ENCODE data around the gene TRIP12. TPM values are rescaled to one million over a fixed set of nuclear protein-coding genes. Genes with fewer than 3 reads are reported as not detected.
"Not testable (repeated sequence)": the region's sequence is repeated elsewhere in the genome, so short reads cannot be mapped to it uniquely, and the experiment has no call there.

TRIP12 gene
- total RNA-seq, 1 donor from 2014 or later: 211 TPM

- TF ChIP-seq, protein P1, sequence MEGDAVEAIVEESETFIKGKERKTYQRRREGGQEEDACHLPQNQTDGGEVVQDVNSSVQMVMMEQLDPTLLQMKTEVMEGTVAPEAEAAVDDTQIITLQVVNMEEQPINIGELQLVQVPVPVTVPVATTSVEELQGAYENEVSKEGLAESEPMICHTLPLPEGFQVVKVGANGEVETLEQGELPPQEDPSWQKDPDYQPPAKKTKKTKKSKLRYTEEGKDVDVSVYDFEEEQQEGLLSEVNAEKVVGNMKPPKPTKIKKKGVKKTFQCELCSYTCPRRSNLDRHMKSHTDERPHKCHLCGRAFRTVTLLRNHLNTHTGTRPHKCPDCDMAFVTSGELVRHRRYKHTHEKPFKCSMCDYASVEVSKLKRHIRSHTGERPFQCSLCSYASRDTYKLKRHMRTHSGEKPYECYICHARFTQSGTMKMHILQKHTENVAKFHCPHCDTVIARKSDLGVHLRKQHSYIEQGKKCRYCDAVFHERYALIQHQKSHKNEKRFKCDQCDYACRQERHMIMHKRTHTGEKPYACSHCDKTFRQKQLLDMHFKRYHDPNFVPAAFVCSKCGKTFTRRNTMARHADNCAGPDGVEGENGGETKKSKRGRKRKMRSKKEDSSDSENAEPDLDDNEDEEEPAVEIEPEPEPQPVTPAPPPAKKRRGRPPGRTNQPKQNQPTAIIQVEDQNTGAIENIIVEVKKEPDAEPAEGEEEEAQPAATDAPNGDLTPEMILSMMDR (IDR thresholded peaks at IDR 0.05): no peak
- Histone ChIP-seq H3K36me3 (peaks cover 27% of the 10 kb centered on the region), H3K27me3 (no peaks in the 10 kb centered on the region), H3K4me3 (no peak overlapping the region), H3K9me3 (no peaks in the 10 kb centered on the region), H3K27ac (no peak overlapping the region), H3K4me1 (peaks cover 5% of the 10 kb centered on the region)
- ATAC-seq (no peak), DNase-seq (no peak)
- intact Hi-C loops (cut with DNase I): no loop called here
These were observed 85.0 kb downstream of the TRIP12 start for GRCh38 chr2:229836847-229837246.

GRCh38 chr2:229835596-229836283 lies 86.1 kb downstream of the TRIP12 start:
- TF ChIP-seq, protein P1 (IDR thresholded peaks at IDR 0.05): no peak
- H3K9me3 ChIP-seq: no peaks in the 10 kb centered on the region
- H3K27ac ChIP-seq: no peak overlapping the region
- ATAC-seq (no peak), DNase-seq (no peak)
- H3K4me3 ChIP-seq: no peak overlapping the region
- H3K36me3 ChIP-seq: peaks cover 35% of the 10 kb centered on the region
- H3K4me1 ChIP-seq: peaks cover 5% of the 10 kb centered on the region
- intact Hi-C loops (cut with DNase I): no loop called here
- H3K27me3 ChIP-seq: no peaks in the 10 kb centered on the region

- H3K36me3 ChIP-seq: peaks cover 35% of the 10 kb centered on the region
- intact Hi-C loops (cut with DNase I): not testable (repeated sequence)
These were observed 87.4 kb downstream of the TRIP12 start for GRCh38 chr2:229834368-229834767.

GRCh38 chr2:229832510-229832898 lies 89.3 kb downstream of the TRIP12 start:
- Histone ChIP-seq H3K27ac (no peak overlapping the region), H3K4me3 (no peak overlapping the region), H3K4me1 (peaks cover 5% of the 10 kb centered on the region), H3K36me3 (peaks cover 38% of the 10 kb centered on the region), H3K27me3 (no peaks in the 10 kb centered on the region), H3K9me3 (no peaks in the 10 kb centered on the region)
- ATAC-seq: no peak
- TF ChIP-seq, protein P1 (IDR thresholded peaks at IDR 0.05): no peak
- DNase-seq: no peak
- intact Hi-C loops (cut with DNase I): no loop called here

More at GRCh38 chr2:229834368-229834767, 87.4 kb downstream of the TRIP12 start:
- H3K9me3 ChIP-seq, H3K4me1 ChIP-seq, H3K27ac ChIP-seq, ATAC-seq, H3K4me3 ChIP-seq, H3K27me3 ChIP-seq, DNase-seq: not testable (repeated sequence)

- no peak for DNase-seq
- ATAC-seq: no peak
- no peaks in the 10 kb centered on the region for H3K27me3 ChIP-seq
- H3K4me3 ChIP-seq: no peak overlapping the region
- no peaks in the 10 kb centered on the region for H3K9me3 ChIP-seq
- H3K4me1 ChIP-seq: peaks cover 5% of the 10 kb centered on the region
- TF ChIP-seq, protein P1 (IDR thresholded peaks at IDR 0.05): no peak
- intact Hi-C loops (cut with DNase I): no loop called here
- H3K27ac ChIP-seq: no peak overlapping the region
- peaks cover 43% of the 10 kb centered on the region for H3K36me3 ChIP-seq
These were observed 89.9 kb downstream of the TRIP12 start for GRCh38 chr2:229831805-229832509.

- H3K27me3 ChIP-seq: no peaks in the 10 kb centered on the region
- DNase-seq (no peak), ATAC-seq (no peak)
- H3K9me3 ChIP-seq: no peaks in the 10 kb centered on the region
- no peak overlapping the region for H3K4me3 ChIP-seq
- TF ChIP-seq, protein P1 (IDR thresholded peaks at IDR 0.05): no peak
- peaks cover 76% of the 10 kb centered on the region for H3K36me3 ChIP-seq
- intact Hi-C loops (cut with DNase I): no loop called here
- H3K27ac ChIP-seq: no peak overlapping the region
- H3K4me1 ChIP-seq: no peaks in the 10 kb centered on the region
These were observed 96.3 kb downstream of the TRIP12 start for GRCh38 chr2:229825476-229825875.
